NCI-H187 treated with DMSO at 0.1 percent for 48 hours (cell line): ENCODE data around the gene TM9SF1.

Experiments used
- DNase-seq: peaks from one replicate; lab custom pipeline; 2025; lab: John Stamatoyannopoulos, UW

TM9SF1 gene, protein sequence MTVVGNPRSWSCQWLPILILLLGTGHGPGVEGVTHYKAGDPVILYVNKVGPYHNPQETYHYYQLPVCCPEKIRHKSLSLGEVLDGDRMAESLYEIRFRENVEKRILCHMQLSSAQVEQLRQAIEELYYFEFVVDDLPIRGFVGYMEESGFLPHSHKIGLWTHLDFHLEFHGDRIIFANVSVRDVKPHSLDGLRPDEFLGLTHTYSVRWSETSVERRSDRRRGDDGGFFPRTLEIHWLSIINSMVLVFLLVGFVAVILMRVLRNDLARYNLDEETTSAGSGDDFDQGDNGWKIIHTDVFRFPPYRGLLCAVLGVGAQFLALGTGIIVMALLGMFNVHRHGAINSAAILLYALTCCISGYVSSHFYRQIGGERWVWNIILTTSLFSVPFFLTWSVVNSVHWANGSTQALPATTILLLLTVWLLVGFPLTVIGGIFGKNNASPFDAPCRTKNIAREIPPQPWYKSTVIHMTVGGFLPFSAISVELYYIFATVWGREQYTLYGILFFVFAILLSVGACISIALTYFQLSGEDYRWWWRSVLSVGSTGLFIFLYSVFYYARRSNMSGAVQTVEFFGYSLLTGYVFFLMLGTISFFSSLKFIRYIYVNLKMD

DNA sequence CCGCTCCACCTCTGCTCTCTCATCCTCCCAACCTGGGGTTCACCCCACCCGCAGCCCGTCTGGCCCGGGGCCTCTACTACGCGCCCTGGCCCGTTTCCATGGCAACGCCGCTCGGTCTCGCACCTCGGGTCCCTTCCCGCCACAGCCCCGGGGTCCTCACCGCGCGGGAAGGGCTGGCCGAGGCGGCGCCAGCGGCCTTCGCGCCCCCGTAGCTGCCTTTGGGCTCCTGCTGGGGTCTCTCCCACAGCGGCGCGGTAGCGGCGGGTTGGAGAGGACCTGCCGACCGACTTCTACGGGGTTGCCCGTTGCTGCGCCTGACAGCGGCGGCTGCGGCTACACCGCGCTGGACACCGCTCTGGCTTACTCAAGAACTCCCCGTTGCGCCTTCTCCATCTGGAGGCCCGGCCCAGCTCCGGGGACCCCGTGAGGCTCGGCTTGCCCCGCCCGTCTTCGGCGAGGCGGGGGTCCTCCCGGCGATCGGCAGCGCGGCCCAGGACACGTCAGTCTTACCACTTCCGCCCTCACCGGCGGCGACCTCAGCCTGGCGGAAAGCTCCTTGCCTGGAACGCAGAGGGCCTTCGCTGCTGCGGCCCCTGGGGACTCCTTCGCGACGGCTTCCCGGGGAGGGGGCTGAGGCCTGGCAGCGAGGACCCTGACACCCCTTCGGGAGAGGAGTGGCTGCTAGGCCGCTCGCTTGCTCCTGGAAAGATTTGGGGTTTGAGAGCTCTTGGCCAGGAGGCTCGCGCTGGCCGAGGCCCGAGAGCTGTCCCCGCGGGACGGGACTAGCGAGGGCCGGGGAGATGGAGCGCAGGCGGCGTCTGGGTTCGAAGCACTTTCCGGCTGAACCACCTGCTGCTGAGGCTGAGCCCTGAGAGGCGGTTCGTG, at the start of gene TM9SF1:
Gene TM9SF1 (minus strand): TSS at position 256 of the 885 bp plus-strand sequence. CDS start 422 bp downstream, outside the sequence.
- DNase-seq: no peak

- DNase-seq: no peak
Measured at GRCh38 chr14:24243336-24243836, 48.1 kb upstream of the TM9SF1 start.

- DNase-seq: peak; percentile 93
Measured at GRCh38 chr14:24241829-24242443, 46.7 kb upstream of the TM9SF1 start.

GRCh38 chr14:24240110-24240918, 45.1 kb upstream of the TM9SF1 start:
- DNase-seq: no peak

GRCh38 chr14:24238527-24239037, 43.3 kb upstream of the TM9SF1 start:
- DNase-seq: no peak

DNA sequence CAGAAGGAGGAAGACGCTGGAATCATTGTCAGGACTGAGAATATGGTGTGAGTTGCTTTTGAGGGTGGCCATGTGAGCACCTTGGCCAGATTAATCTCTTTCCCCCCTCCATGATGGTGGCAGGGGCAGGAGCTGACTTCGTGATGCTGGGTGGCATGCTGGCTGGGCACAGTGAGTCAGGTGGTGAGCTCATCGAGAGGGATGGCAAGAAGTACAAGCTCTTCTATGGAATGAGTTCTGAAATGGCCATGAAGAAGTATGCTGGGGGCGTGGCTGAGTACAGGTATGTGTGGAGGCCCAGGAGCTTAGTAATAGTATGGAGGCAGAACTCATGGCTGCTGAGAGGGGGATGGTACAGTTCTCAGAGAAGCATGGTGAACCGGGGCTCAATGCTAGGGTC, 42.9 kb upstream of the TM9SF1 start:
- no peak for DNase-seq

GRCh38 chr14:24237463-24237955, 42.3 kb upstream of the TM9SF1 start:
- DNase-seq: no peak

GRCh38 chr14:24236689-24237462, 41.6 kb upstream of the TM9SF1 start:
- no peak for DNase-seq

DNA sequence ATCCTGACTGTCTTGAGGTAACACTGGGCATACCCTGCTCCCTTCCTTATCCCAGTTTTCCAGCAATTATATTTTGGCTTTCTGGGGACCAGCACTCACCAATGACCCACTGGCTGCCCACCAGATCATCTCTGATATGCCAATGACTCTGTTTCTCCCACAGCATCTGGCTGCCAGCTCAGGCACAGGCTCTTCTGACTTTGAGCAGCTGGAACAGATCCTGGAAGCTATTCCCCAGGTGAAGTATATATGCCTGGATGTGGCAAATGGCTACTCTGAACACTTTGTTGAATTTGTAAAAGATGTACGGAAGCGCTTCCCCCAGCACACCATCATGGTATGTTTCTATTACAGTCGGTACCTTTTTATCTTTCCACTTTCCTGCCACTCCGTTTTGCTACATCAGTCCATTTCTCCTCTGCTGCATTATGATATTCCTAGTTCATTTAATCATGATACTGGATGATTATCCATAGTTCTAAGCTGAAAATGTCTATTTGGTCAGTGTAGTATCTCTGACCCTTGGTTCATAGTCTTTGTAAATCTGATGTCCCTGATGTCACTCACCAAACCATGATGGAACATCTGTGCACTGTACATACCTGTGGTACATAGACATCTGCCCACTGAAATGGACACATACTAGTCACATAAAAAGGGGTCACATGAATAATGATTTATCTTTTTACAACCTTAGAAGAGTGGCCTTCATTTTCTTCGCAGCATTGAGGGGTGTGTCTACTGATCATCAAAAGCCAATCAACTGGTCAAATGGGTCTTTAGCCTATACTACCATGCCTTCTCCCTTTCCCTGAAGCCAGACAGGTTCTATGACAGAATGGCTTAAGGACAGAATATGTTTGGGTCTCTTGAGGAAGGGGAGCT, 40.8 kb upstream of the TM9SF1 start:
- DNase-seq: no peak

- DNase-seq: no peak
Measured at GRCh38 chr14:24234095-24235005, 39.1 kb upstream of the TM9SF1 start.

DNA sequence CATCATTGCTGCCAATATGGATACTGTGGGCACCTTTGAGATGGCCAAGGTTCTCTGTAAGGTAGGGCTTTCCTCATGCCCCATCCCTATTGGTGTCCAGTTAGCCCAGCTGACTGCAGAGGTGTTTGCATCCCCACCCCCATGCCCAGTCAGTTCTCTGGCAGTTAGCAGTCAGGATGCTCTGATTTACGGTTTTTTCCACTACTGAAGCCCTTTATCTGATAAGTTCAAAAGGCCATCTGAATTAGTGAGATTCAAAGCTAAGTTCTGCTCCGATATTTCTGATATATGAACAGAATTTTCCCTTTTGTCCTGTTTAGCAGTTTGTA, 38.3 kb upstream of the TM9SF1 start:
- DNase-seq: no peak

- peak; percentile 49 for DNase-seq
Measured at GRCh38 chr14:24232645-24233537, 37.6 kb upstream of the TM9SF1 start, which contains the start of gene GMPR2. Gene GMPR2 (plus strand): TSS chr14:24232929. CDS start chr14:24233254, 325 bp downstream.

DNA sequence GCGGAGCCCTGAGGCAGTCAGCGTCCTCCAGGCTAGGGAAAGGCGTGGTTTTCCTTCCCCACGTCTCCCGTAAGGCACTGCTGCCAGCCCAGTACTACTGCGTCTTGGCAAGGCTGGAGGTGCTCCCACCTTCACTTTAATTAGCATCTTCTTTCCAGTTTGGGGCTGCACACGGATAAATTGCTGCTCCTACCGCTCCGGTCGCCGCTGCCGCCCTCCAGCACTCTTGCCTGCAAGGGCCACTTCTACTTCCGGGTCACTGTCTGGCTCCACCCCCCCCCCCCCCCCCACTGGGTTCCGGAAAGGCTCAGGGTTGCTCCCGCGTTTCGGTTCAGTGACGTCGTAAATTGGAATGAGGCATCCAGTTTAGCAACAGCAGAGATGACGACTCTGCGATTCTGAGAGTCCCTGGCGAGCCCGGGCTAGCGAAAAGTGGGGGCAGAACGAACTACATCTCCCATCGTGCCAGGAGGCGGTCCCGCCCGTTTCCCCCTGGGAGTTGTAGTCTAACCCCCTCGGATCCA, 36.9 kb upstream of the TM9SF1 start, which contains the start of gene NEDD8:
Gene NEDD8 (minus strand): TSS at position 247 of the 524 bp plus-strand sequence. CDS start 100 bp downstream, at position 147.
- DNase-seq: peak; percentile 82

DNA sequence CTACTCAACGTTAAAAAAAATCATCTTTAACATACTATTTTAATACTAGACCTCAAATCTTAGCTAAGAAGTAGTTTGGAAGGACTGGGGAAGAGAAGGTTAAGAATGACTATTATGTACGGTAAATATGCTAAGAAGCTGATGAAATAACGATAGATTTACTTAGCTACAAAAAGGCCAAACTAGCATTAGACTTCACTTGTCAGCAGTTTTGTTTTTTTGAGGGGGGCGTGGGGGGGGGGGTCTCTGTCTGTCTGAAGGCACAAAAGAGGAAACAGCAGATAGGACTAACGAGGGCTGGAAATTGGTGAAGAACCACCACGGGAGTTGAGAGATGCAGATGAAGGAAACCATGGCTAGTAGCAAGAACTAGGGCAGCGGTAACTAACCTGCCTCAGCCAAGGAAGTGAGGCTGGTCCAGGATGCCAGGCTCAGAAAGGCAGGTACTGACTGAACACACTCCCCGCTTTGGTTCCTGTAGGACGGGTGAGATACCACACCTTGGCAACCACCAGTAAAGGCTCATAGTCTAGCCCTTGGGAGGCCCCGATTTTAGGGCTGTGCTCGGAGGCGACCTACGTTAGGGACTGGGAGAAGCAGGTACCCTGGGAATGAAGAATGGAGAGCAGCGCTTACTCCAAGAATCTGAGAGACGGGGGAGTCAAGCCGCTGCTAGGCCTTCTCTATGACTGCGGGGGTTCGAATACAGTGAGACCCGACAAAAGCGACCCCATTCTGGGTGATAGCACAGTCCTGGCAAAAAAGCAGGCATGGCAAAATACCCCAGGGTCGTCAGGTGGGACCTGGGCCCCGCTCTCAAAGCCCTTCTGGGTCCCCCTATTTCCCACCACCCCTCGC, 36.3 kb upstream of the TM9SF1 start:
- no peak for DNase-seq

GRCh38 chr14:24228902-24229301, 33.7 kb upstream of the TM9SF1 start:
- DNase-seq: no peak
